ENCODE results near the gene C17orf67.

GRCh38 chr17:56765449-56765848, 68.3 kb downstream of the C17orf67 start:
- TF ChIP-seq CTCF (IDR thresholded peaks at IDR 0.05; ENCODE audit: borderline replicate concordance, extremely low read depth, low read length, poor library complexity, severe bottlenecking): no peak
- no peak for TF ChIP-seq EZH2 (IDR thresholded peaks at IDR 0.05; ENCODE audit: borderline replicate concordance, low read depth, low read length, severe bottlenecking)
